GM21723 (cell line): ENCODE results near the gene MSI2.

ENCODE experiments used
- ATAC-seq: cut with Tn5 transposase; IDR thresholded peaks from one replicate; pipeline ENCODE4 v1.9.1; 2021; ENCODE audit warnings: mild to moderate bottlenecking, moderate library complexity; ENCODE audit not compliant: unreplicated experiment

Gene MSI2

DNA sequence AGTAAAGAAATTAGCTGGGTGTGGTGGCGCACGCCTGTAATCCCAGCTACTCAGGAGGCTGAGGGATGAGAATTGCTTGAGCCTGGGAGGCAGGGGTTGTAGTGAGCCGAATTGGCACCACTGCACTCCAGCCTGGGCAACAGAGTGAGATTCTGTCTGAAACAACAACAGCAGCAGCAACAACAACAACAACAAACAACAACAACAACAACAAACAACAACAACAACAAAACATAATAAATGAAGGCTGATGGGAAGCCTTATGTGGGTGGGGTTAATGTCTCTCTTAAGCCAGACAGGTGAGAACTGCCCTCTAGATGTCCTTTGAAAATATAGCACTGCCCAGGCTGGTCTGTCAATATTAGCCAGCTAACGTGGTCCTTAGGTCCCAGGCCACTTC is 107.3 kb downstream of the MSI2 start:
- no peak for ATAC-seq

DNA sequence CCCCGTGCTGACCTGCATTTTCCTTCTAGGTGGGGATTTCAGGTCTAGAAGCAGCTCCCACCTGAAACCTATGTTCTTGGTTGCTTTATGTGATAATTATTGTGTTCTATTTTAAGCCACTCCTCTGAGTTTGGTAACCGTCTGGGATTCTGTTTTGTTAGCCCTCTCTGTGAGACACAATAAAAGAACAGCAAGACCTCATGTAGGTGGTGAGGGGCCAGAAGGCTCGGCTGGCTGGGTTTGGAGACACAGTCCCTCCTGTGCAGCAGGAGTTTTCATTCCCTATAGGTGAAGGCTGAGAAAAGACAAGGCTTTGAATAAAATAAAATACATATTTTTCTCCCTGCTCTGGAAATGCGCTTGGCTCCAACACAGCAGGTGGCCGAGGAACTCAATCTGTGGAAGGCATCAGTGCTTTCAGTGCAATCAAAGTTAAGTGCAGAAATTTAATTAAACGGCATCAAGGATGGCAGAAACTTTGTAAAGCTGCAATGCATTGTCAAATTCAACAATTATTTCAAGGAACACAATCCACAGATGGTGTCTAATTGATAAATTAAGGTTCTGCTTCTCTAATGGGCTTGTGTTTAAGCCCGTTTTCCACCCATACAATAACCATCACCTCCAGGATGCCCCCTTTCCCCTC is 107.8 kb downstream of the MSI2 start:
- no peak for ATAC-seq

DNA sequence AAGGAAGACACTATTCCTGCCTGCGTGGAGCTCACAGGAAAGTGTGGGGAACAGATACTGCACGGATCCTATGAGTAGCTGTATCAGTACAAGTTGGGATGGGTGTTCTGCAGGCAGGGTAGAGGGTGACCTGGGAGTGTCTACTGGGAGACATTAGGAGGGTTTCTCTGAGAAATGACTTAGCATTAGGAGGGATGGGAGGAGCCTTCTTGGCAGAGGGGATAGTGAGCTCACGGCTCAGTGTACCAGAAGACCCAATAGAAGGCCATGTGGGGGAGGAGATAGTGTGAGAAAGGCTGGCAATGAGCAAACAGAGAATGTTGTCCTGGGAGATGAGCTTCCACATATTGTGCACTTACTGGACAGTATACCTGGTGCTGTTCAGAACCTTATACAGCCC is 109.1 kb downstream of the MSI2 start:
- no peak for ATAC-seq

DNA sequence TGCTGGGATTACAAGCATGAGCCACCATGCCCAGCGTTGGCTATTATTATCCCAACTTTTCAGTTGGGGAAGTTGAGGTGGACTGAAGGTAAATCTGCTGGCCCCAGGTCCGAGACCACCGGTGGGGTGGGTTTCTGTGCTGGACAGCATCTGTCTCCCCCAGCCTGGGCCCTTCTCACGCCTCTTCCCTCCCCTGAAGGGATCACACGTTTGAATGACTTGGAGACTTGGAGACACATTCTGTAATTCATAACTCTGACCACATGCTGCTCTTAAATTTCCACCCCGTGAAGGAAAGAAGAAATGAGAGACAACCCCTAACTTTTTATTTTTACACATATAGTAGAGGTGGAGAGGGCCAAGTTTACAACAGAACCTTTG is 109.8 kb downstream of the MSI2 start:
- no peak for ATAC-seq

DNA sequence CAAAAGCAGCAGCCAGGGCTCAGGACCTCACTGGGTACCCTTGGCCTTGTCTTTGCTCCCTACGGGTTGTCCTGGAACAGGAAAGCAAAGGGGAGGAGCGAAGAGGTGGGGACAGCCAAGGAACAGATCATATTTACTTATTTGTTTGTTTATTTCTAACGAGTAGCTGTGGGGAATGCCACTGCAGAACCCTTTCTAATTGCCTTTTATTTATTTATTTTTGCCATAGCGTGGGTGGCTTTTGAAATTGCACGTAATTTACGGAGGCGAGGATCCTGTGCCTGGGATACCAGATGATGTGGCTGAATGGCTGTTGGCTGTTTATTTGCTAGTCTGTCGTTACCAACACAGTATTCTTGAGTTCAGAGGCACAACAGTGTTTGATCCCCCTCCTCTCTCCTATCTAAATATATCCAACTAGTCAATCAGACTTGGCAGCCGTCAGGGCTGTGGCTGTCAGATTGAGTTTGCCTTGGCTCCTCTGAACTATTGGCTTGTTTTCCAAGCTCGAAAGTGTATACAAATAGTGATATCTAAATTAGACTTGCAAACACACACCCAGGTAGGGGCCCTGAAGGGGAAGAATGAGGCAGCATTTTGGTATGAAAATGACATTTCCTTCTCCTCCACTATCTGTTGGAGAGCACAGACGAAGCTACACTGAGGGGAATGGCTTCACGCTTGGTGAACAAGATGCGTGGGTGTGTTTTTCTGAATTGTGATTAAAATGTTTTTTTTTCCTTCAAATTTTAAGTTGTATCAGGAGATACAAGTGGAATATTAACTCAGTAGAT is 110.4 kb downstream of the MSI2 start:
- ATAC-seq = no peak

DNA sequence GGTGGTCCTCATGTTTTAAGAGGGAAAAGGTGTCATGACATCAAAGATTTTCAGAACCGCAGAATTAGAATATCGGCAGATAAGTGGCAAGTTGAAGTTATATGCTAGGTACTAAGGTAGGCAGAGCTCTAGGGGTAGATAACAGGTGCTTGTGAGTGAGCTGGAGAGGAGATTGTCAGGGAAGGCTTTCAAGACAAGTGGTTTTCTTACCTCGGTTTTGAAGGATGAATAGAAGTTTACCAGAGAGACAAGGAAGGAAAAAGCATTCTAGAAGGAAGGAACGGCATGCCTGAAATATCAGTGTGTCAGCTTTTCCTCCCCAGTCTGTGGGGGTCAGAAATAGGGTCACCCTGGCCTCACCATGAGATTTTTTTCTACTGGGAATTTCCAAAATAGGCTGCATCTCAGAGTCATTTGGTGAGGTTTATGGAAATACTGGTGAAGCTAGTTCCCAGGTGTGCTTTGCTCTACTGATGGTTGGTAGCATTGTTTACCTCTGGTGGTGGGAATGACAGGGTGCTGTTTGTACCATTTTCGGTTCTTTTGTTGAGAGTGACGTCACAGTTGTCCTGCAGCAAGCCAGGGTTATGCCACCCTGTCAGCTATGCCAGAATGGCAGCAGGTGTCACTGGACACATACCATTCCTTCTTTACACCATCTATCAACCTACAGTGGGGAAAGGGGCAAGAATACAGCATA is 112.5 kb downstream of the MSI2 start:
- no peak for ATAC-seq

DNA sequence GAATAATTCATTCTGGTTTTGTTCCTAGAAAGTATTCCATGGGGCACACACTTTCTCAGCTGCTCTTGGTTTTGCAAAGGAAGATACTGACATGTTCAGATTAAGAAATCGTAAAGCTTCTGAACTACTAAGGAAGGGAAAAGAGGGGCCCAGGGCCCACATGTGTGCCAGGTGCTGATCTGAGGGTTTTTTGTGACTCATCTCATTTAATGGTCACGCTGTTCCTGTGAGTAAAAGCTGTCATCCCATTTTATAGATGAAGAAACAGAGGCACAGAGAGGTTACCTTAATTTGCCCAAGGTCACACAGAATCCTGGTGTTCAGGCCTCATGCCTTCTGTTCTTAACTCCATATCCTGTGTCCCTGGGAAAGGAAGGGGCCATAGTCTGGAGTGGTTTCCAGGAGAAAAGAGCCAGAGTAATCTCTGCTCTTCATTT is 113.2 kb downstream of the MSI2 start:
- no peak for ATAC-seq

DNA sequence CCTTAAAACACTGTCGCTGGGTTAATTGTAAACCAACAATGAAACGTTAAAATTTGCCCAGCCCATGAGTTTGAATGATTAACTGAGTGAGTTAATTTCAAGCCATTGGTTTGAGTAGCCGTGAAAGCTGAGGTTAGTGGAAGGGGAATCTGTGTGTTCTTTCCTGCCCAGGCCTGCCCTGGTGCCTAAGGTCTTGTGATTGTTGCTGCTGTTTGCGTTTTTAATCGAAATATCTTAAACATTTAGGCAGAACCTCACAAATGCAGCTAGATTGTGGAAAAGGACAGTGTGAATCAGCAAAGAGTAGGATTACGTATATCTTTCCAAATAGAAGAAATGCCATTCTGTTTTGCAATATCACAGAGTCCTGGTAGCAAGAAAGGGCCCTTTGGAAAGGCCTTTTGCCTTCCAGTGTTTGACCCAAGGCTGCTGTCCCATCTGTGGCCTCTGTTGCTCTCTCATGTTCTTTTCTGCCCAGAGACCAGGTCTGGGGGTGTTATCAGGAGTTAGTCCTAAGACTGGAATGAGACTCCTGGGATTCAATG is 113.8 kb downstream of the MSI2 start:
- ATAC-seq = no peak

DNA sequence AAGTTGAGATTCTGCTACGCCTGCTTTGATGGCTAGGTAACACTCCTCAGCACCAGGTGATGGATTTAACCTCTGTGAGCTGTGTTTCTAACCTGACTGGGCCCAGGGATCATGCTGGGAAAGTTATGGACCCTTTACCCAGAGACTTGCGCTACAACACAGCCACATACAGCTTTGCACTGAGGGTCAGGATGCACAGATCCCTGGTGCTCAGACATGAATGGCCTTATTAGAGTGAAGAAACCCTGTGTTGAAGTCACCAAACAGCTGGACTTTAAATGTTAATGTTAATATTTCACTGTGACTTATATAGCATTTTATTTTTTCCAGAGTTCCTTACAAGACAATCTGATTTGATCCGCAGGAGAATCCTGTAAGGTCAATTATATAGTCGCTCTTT is 114.3 kb downstream of the MSI2 start:
- ATAC-seq = no peak

DNA sequence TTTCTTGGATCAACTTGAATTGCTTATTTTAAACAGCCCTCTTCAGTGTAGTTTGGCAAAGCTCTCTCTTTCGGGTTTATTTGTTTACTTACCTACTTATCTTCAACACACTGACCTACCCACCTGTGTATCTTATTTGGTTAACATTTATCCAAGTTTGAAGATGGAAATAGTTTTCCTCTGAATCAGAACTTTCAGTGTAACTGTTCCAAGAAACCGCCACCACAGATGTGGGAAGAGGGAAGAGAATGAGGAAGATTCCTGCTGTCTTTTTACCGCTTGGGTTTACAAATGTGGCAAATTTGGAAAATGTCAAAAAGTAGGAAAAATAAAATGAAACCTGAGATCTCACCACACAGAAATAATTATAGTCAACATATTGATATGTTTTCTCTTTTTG is 115.8 kb downstream of the MSI2 start:
- no peak for ATAC-seq

DNA sequence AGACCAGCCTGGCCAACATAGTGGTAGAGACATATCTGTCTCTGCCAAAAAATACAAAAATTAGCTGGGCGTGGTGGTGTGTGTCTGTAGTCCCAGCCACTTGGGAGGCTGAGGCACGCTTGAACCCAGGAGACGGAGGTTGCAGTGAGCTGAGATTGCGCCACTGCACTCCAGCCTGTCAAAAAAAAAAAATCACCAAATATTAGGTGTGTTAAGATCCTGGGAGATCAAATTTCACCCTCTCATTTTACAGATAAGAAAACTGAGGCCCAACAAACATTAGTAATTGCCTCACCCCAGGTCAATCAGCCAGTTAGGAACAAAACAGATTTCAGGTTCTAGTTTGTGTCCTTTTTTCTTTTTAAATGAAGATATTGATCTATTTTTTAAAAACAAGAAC is 116.7 kb downstream of the MSI2 start:
- ATAC-seq = no peak

DNA sequence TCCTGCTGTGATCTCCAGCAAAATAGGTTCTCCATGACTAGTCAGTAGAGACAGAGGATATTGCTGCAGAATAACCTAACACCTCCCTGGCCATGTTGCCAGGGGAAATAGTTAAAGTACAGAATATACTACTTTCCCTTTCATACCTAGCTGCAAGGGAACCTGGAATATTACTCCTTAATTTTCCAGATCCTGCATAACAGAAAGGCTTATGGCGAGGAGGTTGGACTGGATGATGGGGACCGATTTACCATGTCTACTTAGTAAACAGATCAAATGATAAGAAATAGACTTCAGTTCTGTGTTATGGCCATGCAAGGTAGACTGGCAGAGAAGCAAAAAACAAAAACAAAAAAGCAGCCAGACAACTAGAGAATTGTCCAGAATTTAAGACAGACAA is 117.4 kb downstream of the MSI2 start:
- no peak for ATAC-seq

DNA sequence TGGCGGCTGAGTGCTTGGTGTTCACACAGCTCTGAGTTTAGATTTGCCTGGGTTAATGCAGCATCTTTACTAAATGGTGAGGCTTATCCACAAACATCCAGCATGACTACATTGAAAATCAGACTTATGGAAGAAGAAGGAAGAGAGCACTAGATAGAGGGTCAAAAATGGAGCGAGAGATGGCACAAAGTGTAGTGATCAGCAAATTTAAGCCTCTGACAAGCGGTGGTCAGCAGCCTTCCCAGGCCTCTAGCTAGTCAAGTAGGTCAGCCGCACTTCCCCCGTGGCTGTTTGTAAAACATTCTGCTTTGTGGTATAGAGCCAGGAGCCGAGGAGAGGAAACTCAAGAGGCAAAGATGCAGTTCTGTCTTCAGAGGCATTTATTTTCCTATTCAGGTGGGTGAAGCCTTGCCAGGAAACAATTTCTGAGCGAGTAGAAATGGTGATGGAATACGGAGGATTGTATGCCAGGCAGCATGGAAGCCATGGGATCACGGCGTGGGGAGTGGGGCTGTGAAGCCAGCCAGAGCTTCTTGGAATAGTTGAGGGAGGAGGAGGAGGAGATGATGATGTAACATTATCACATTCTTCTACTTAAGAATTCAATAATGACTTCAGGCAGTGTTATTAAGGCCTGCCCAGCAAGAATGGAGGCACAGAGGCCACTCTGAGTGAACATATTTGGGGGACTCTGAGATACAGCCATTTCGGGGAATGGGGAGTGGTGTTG is 118.9 kb downstream of the MSI2 start:
- ATAC-seq = no peak

DNA sequence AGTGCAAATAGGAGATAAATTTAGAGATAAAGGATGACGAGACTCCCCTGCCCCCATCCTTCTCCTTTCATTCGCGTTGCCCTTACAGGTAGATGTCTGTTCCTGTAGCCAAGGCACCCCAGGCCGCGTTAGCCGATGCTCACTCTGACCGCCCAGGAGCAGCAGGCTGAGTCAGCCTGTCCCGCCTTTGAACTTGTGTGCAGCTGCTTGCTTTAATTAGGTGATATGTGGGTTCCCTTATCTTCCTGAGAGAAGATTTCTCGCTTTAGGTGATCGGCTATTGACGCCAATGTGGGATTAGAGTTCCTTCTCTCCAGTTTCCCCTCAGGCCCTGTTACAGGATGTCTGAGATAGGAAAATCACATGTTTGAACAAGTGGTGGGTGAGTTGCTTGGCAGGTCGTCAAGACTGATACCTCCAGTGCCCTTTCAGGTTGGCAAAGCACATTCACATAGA is 119.5 kb downstream of the MSI2 start:
- no peak for ATAC-seq

DNA sequence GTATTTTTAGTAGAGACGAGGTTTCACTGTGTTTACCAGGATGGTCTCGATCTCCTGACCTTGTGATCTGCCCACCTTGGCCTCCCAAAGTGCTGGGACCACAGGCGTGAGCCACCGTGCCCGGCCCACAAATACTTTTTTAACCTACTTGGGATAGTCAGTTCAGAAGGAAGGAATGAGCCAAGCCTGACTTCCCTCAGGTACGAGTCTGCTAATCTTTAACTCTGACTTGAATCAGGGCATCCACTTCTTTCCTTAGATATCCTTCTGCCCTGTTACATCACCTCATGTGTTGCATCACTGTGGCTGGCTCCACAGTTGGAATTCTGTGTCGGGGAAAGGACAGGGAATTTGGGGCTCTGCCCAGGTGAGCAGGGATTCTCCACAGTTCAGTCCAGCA is 120.8 kb downstream of the MSI2 start:
- ATAC-seq = no peak

DNA sequence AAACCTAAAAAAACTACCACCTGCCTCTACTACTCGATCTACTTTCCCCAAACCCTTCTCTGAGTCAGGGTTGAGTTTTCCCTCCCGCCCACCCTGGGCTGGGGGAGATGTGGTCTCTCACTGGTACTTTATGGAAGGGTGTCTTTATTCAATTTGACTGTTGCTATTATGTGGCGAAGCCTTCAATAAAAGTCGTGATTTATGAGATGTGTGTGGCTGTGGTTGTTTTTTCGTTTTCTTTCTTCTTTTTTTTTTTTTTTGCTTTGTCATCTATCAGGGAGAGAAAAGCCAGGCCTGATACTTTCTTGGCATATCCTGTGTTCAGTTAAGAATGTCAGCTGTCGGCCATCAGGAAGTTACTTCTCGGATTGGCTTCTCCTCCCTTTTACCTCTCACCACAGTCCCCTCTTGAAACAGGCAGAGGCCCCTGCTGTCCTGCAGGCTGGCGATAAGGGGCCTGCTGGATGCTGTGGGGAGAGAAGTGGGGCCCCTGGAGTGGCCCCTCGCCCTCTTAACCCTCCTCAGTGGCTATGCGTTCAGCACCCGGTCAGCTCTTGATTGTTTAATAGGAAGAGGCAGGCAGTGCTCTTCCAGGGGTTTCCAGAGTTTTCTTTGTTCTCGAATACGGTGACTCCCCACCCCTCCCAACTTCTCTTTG is 123.0 kb downstream of the MSI2 start:
- ATAC-seq = no peak

DNA sequence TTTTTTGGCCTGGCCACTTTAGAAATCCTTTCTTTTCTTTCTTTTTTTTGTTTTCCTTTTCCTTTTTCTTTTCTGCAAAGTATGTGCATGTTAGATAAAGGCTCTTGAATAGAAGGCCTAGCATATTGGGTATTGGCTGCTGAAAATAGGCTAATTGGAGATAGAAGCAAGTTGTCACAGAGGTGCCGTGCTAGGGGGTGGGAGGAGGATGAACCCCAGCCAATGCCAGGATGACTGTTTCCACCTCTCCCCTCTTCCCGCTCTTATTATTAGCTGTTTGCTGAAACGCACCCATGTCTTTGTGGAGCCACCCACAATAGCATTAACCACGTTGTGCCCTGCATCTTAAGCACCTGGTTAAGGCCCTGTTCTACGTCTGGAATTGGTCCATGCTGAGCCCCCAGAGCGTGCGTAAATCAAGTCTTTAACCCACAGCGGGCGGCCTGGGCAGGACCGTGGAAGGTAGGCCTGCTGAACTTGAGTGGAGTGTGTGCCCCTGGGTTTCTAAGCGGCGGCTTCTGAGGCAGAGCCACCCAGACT is 123.6 kb downstream of the MSI2 start:
- no peak for ATAC-seq

DNA sequence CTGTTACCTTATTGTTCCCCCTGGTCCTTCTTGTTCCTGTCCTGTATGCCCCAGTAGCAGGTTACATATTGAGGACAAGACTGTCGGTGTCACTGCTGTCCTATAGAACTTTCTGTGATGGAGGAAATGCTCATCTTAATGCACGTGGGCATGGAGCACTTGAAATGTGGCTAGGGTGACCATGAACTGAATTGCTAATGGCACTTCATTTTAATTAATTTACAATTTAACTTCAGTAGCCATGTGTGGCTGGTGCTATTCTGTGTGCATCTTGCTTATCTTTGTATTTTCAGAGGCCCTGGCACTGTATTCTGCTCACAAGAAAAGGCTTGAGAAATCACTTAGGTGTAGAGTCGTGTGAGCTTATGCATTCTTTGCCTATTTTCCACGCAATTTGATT is 125.2 kb downstream of the MSI2 start:
- no peak for ATAC-seq

DNA sequence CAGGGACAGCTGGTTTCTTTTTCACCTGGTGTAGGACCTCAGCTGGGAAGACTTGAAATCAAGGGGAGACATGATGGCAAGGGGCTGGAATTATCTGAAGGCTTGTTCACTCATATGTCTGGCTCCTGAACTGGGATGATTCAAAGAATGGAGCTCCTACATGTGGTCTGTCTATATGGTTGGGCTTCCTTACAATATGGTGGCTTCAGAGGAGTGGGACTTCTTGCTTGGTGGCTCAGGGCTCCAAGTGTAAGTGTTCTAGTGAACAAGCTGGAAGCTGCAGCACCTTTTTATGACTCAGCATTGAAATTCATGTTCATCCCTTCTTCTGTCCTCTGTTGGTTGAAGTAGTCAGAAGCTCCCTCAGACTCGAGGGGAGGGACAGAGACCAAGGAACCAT is 127.9 kb downstream of the MSI2 start:
- ATAC-seq = no peak

DNA sequence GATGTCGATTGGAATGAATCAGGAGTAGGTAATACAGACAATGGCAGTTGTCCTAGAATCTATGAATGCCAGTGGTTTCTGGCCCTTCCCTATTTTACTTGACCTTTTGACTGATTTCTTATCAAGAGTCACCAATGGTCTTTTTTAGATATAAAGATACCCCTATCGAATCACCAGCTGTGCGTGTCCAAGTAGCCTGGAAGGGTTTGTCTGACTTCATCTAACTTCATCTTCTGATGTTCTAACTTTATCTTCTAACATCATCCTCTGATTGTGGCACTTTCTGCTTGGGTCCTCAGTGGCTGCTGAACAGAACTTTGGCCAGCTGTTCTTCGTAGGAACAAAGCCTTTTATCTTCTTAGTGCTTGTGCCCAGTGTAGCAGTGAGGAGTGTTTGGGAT is 129.7 kb downstream of the MSI2 start:
- no peak for ATAC-seq
